Thyroid gland (tissue), 4 donors: ENCODE data around the gene ADGRG1.
A peak's percentile ranks its signal among the peaks of the same experiment; 100 is the strongest.

Source experiments
- POLR2A ChIP-seq, 2 donors: fragments of 450-650 bp; IDR thresholded peaks; one replicate each; pipeline ENCODE4 v1.6.1; 2017; ENCODE audit warnings: antibody characterized with exemption in 2 of 2, mild to moderate bottlenecking in 2 of 2, moderate library complexity in 1 of 2
- TF ChIP-seq, protein P1 (sequence below), 6 experiments: fragments of 200-600 bp in 3 of 6; fragments of 450-650 bp in 3 of 6; sonication (generic) in 3 of 6; IDR thresholded peaks; one replicate each; pipeline ENCODE4 v1.5.1; 2016 to 2019; ENCODE audit warnings: antibody characterized with exemption in 6 of 6, mild to moderate bottlenecking in 2 of 6, inconsistent platforms in 1 of 6, moderate library complexity in 1 of 6

DNA sequence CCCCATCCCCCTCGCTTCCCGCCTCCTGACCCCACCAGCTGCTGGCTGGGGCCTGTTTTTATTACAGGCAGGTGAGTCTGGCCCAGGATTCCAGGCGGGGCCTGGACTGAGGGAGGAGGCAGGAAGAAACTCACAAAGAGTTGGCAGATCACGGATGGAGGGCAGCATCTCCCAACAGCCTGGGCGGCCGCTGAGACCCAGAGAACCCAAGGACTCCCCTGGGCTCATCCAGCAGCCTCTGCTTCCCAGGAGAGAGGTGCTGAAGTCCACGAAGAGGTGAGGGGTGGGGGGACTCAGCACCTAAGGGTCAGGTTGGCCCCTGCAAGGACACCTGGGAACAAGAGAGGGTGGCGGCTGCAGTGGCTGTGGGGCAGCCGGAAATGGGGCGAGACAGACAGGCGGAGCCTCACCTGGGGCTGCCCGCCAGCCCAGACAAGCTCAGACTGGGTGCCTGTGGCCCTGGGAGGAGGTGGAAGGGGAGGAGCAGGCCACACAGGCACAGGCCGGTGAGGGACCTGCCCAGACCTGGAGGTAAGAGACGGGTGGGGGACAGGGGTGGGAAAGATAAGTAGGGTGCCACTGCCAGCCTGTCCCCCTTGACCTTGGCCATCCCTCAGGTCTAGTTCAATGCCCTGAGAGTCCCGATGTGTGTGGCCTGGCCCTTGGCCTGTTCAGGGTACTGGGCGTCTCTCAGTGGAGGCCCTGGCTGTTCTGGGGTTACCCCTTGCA, 8.7 kb upstream of the ADGRG1 start:
- TF ChIP-seq, protein P1, sequence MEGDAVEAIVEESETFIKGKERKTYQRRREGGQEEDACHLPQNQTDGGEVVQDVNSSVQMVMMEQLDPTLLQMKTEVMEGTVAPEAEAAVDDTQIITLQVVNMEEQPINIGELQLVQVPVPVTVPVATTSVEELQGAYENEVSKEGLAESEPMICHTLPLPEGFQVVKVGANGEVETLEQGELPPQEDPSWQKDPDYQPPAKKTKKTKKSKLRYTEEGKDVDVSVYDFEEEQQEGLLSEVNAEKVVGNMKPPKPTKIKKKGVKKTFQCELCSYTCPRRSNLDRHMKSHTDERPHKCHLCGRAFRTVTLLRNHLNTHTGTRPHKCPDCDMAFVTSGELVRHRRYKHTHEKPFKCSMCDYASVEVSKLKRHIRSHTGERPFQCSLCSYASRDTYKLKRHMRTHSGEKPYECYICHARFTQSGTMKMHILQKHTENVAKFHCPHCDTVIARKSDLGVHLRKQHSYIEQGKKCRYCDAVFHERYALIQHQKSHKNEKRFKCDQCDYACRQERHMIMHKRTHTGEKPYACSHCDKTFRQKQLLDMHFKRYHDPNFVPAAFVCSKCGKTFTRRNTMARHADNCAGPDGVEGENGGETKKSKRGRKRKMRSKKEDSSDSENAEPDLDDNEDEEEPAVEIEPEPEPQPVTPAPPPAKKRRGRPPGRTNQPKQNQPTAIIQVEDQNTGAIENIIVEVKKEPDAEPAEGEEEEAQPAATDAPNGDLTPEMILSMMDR (IDR thresholded peaks at IDR 0.05), result no peak
- TF ChIP-seq POLR2A (IDR thresholded peaks at IDR 0.05), result peak; percentile 11 to 90
